ENCODE data around the gene GABPB1. TPM values are rescaled to one million over a fixed set of nuclear protein-coding genes. Genes with fewer than 3 reads are reported as not detected.
A peak's percentile ranks its signal among the peaks of the same experiment; 100 is the strongest.
"Not testable (repeated sequence)": the region's sequence is repeated elsewhere in the genome, so short reads cannot be mapped to it uniquely, and the experiment has no call there.

The GABPB1 gene
- 12.0 TPM for total RNA-seq
- long read RNA-seq, full-length matches to known transcripts, result 17 of 20 reads
- long read RNA-seq, partial matches to known transcripts, result 0 of 20 reads
- long read RNA-seq, other reads (novel, unspliced or antisense), result 3 of 20 reads

DNA sequence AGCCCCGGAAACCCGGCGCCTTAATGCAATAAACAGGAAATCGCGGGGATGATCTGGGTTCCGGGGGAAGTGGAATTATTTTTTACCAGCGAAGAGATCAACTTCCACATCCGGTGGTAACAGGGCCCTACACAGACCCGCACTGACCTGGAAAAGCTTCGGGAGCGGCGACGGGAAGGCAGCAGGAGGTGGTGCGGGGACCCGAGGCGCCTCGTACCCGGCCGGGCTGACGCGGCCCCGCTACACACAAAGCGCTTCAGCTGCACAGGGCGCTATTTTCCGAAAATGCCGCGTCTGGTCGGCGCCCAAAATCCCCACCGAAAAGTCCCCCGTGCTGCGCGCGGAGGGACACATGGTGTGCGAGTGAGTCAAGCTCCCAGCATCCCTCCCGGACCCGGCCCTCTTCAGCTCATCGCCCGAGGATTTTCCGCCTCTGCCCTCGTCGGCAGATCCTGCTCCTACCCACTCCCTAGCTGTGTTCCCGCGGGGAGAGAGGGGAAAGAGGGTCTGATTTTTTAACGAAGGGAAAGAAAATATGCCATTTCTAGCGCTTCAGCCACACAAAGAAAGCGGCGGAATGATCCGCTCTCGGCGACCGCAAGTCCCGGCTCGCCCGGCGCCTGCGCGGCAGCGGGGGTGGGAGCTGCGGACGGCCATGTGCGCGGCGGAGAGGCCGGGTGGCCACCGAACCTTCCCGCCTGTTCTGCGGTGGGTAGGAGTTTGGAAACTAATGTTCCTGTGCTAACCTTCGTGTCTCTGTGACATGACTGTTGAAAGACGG lies at the start of gene GABPB1:
Gene GABPB1, minus strand, starts transcription at position 361 of the 781 bp plus-strand sequence. CDS start 45,400 bp downstream, outside the sequence.
- intact Hi-C loops (cut with DNase I), result loop anchor here (1.0 to 10.0 kb wide), 2 partner anchors 69 to 550 kb away; partner anchors contain the start of genes AP4E1 and USP8
- DNase-seq (ENCODE audit: low spot score), result peak; percentile 94

DNA sequence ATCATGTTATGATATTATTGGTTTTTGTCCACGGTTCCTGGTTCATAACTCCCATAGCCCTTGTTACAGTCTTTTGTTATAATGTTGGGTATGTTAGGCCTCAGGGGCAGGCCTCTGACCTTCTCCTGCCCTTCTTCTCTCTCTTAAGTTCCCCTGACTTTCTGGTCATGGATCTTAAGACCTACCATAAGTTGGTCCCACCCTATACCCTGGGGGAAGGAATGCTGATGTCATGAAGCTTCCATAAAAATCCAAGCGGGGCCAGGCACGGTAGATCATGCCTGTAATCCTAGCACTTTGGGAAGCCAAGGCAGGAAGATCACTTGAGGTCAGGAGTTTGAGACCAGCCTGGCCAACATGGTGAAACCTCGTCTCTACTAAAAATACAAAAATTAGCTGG lies 36.6 kb upstream of the GABPB1 start:
- intact Hi-C loops (cut with DNase I); DNase-seq (ENCODE audit: low spot score): not testable (repeated sequence)

DNA sequence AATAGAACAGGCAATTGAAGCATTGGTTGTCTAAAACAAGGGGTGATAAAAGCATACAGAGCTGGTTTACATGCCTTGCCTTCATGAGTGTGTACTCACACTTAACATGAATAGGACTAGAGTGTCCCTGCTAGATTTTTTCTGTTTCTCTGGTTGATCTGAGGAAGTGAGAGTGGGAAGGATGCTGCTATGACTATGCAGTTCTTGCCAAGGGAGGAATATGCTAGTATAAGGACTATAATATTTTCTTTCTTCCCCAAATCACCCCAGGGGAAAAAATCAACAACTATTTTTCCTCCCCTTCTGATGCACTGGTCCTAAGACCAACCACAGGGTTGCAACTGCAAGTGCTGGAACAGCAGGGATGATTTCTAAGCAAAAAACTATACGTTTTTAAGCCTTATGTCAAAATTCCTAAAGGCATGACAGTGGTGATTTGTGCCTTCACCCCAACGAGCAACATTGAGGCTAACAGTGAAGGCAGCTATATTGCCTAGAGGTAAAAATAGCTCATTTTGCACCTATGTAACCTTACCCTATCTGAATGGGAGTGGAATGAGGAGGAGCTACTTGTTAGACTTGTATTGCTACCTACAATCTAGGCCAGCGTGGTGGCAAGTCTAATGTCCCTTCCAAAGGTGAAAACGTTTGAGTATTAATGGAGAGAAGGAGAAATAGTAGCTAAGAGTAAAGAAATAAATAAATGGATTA lies 35.7 kb upstream of the GABPB1 start:
- no peak for DNase-seq (ENCODE audit: low spot score)
- intact Hi-C loops (cut with DNase I), result no loop called here

DNA sequence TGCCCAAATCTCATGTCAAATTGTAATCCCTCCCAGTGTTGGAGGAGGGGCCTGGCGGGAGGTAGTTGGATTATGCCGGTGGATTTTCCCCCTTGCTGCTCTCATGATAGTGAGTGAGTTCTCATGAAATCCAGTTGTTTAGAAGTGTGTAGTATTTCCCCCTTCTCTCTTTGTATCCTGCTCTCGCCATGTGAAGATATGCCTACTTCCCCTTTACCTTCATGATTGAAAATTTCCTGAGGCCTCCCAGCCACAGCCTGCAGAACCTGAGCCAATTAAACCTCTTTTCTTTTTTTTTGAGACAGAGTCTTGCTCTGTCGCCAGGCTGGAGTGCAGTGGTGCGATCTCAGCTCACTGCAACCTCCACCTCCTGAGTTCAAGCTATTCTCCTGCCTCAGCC lies 27.4 kb upstream of the GABPB1 start:
- DNase-seq (ENCODE audit: low spot score); intact Hi-C loops (cut with DNase I): not testable (repeated sequence)

DNA sequence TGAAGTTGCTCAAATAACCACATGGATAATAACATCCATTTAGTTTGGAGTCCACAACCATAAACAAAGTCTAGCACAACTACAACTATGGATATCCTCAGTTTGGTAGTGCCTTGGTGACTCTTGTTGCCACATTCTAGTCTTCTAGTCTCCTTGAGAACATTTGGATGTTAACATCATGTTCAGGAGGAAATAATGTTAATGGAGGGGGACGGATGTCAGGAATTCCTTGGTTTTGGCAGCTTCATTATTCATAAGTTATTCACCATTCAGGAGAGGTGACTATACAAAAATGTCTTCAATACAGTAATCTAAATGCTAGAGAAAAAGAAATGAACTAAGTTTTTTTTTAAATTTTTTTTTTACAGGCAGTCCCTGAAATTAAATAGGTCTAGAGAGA lies 26.4 kb upstream of the GABPB1 start:
- intact Hi-C loops (cut with DNase I), result no loop called here
- DNase-seq (ENCODE audit: low spot score), result no peak

DNA sequence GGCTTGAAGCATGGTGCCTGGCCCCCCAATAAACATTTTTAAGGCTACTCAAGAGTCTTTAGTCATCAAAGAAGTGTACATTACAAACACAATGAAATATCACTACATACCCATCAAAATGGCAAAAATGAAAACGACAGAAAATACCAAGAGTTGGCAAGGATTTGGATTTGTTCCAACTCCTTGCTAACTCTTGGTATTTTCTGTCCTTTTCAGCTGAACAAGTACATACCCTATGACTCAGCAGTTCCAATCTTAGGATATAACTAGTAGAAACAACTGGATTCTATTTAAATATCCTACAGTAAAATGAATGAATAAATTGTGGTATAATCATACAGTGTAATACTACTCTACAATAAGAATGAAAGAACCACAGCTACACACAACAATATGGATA lies 25.1 kb upstream of the GABPB1 start:
- no peak for DNase-seq (ENCODE audit: low spot score)
- intact Hi-C loops (cut with DNase I), result no loop called here

DNA sequence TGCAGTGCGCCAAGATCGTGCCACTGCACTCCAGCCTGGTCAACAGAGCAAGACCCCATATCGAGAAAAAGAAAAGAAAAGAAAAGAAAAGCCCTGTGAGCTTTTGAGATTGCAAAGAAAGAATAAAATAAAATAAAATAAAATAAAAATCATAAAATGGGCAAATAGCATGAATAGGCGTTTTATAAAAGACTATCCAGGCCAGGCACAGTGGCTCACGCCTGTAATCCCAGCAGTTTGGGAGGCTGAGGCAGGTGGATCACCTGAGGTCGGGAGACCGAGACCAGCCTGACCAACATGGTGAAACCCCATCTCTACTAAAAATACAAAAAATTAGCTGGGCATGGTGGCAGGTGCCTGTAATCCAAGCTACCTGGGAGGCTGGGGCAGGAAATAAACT lies 24.4 kb upstream of the GABPB1 start:
- DNase-seq (ENCODE audit: low spot score); intact Hi-C loops (cut with DNase I): not testable (repeated sequence)

DNA sequence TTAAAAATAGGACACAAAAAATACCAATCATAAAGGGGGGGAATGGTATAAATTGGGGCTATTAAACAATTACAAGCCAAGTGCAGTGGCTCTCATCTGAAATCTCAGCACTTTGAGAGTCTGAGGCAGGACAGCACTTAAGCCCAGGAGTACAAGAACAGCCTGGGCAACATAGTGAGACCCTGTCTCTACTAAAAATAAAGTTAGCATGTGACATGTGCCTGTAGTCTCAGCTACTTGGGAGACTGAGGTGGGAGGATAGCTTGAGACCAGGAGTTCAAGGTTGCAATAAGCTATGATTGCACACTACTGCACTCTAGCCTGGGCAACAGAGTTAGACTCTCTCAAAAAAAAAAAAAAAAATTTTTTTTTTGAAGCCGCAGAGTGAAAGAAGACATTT lies 23.8 kb upstream of the GABPB1 start:
- no peak for DNase-seq (ENCODE audit: low spot score)
- intact Hi-C loops (cut with DNase I), result no loop called here

DNA sequence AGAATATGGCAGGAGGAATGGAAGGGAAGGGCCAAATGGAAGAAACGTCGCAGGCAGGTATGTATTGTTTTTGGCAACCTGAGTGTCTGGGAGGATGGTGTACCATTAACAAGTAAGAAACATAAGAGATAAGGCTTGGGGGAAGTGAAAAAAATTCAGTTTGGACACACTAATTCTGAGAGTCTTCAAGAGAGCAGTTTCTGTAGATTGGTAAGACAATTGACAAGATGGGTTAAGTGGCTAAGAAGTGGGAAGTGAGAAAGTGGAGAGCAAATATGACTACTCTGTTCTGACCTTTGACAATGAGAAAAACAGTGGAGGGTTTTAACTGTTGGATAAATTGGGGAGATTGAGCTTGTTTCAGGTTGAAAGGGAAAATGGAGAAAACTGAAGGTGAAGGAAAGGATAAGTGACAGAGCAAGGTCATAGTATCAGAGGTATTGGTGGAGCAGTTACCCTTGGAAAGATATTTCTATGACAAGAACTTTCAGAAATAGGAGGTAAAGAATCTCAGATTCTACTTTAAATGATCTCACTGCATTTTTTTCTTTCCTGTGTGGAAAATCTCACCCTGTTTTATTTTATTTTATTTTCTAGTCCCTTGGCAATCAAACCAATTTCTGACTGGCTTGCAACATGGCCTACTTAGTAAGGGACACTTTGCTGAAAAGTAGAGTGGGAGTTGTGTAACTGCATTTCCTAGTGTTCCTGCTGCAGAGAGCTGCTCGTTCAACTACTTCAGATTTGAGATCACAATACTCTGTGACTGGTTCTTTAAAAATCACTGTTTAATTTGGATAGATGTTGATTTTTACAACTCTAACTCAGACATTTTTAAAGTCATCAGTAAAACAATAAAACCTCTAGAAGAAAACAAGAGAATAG lies 23.1 kb upstream of the GABPB1 start:
- DNase-seq (ENCODE audit: low spot score), result no peak
- intact Hi-C loops (cut with DNase I), result no loop called here

DNA sequence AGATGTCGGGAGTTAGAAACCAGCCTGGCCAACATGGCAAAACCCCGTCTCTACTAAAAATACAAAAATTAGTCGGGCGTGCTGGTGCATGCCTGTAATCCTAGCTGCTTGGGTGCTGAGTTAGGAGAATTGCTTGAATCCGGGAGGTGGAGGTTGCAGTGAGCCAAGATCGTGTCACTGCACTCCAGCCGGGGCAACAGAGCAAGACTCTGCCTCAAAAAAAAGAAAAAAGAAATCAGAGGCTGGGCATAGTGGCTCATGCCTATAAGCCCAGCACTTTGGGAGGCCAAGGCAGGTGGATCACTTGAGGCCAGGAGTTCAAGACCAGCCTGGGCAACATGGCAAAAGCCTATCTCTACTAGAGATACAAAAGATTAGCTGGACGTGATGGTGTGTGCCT lies 14.6 kb upstream of the GABPB1 start:
- DNase-seq (ENCODE audit: low spot score), result not testable (repeated sequence)

DNA sequence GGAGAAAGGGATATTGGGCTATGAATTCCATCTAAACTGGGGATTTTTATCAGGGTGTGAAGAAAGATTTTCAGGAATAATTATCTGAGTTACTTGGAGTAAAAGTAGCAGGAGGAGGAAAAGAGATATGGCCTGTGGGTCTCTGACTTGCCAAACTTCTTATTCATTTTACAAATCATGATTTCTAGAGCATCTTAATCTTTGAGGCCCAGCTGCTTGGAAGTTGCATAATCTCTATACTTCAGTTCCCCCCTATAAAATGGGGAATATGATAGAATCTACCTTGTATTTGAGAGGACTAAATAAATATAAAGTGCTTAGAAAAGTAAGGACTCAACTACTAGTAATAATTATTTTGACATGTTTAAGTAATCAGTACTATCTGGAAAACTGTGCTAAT lies 11.0 kb upstream of the GABPB1 start:
- no peak for DNase-seq (ENCODE audit: low spot score)
- intact Hi-C loops (cut with DNase I), result no loop called here

More for the DNA sequence above, 14.6 kb upstream of the GABPB1 start:
- intact Hi-C loops (cut with DNase I), result not testable (repeated sequence)

DNA sequence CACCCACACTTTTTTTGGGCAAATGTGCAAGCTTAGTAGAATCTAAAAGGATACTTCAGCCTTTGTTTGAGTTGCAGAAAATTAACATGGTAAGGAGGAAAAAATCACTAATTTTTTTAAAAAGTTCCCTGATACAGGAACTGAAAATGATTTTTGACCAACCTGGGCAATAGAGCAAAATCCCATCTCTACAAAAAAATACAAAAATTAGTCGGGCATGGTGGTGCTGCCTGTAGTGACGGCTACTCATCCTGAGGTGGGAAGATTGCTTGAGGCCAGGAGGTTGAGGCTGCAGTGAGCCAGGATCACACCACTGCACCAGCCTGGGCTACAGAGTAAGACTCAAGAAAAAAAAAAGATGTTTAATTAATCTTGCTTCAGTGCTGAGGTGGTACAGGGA lies 10.6 kb upstream of the GABPB1 start:
- intact Hi-C loops (cut with DNase I), result no loop called here
- no peak for DNase-seq (ENCODE audit: low spot score)

DNA sequence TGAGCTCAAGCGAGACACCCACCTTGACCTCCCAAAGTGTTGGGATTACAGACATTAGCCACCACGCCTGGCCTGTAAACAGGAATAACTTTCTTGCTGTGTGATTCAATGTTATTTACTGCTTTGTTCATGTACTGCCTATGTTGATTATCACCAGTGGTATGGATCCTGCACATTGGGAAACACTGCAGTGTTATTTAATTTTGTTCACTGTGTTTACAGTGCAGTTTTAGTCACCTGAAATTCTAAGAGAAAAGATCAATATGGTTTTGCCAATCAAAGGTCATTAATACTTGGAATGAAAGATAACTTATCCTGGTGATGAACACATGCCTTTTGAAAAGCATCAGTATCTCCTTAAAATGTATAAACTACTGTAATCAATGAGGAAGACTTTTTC lies 8.6 kb upstream of the GABPB1 start:
- DNase-seq (ENCODE audit: low spot score), result no peak
- intact Hi-C loops (cut with DNase I), result no loop called here

DNA sequence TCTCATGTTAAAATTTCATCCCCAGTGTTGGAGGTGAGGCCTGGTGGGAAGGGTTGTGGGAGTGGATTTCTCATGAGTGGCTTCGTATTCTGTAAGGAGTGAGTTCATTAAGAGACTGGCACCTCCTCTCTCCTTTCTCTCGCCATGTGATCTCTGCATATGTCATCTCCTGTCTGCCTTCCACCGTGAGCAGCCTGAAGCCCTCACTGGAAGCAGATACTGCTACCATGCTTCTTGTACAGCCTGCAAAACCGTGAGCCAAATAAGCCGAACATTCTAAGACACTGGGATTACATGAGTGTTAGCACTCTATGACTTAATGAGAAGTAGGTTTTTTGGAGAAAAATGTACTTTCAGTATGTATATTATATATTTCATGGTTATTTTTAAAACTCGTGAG lies 6.8 kb upstream of the GABPB1 start:
- intact Hi-C loops (cut with DNase I), result no loop called here
- DNase-seq (ENCODE audit: low spot score), result no peak

DNA sequence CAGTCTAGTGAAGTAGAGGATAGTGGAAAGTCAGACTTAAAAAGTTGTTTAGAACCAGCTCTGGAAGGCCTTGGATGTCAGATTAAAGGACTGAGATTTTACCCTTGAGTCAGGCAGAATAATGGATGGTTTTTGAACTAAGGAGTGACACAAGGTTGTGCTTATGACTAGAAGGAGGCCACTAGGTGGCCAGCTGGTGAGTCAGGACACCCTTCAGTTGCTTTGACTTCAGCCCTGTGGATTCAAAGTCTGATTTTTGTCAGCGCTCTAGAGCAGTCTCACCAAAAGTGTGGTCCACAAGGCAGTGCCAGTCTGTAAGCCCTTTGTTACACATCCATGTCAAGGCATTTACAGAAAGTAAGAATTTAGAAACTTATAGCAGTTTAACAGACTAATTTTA lies 3.8 kb upstream of the GABPB1 start:
- intact Hi-C loops (cut with DNase I), result loop anchor here (10.0 kb wide), 1 partner anchor 546 kb away; the partner anchor contains the start of gene AP4E1
- DNase-seq (ENCODE audit: low spot score), result no peak

DNA sequence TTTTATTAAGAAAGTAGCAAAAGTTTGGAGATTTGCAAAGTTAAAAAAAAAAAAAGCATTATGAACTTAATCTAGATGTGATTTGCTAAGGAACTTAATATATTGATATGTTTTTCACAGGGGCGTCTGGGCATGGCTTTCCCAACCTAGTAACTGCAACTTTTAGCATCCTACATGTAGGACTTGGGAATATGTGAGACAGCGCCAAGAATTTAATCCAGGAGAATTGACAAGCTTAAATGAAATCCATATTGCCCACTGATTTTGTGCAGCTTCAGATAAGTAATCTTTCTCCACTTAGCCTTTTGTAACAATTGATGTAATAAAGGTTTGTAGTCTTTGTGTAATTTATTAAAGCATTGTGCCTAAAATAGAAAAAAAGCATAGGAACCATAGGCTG lies 982 bp upstream of the GABPB1 start:
- DNase-seq (ENCODE audit: low spot score), result no peak
- intact Hi-C loops (cut with DNase I), result loop anchor here (1.0 to 10.0 kb wide), 2 partner anchors 68 to 549 kb away; partner anchors contain the start of genes AP4E1 and USP8

DNA sequence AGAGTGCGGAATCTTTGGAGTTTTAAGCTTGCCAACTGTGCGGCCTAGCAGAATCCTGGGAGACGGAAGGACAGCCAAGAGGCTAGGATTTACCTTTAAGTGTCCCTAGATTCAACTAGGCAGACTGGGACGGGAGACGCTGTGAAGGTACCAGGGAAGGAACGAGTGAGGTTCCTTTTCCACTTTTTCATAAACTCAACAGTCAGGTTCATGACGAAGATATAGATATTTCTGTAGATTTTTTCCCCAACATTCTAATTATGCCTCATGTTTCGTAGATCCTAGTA lies 564 bp upstream of the GABPB1 start:
- intact Hi-C loops (cut with DNase I), result loop anchor here (1.0 to 10.0 kb wide), 2 partner anchors 69 to 549 kb away; partner anchors contain the start of genes AP4E1 and USP8
- no peak for DNase-seq (ENCODE audit: low spot score)

DNA sequence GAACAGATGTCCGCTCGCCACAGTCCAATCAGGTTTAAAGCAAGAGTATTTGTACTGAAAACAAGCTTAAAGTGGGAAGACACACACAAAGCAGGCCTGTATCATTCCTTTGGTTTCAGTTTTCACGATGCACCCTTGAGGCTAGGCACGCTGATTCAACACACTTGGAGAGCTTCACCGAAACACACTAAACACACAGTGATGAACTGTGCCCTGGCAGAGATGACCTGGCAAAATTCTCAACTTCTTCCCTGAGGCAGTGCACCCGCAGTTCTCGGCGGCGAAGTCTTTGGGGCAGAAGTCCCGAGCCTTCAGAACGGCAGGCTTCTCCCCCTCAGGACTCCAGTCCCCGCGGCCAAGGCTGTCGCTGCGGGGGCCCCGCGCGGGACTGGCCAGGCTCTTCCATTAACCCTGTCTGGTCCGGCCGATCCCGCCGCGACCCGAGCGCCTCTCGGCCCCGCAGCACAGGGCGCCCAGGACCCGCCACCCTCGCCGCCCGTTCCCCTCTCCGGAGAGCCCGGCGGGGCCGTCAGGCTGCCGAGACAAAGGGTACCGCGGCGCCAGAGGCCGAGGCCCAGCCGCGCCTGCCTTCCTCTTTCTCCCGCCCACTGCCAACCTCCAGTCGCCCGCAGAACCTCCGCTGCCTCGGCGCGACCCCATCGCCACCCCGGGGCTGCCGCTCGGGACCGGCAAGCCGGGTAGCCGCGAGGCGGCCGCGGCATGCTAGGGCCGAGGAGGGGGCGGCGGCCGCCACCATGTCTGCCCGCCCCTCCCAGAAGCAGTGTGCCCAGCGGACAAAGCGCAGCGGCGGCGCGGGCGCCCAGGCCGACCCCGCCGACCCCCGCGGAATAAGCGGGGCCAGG lies 792 bp downstream of the GABPB1 start:
- intact Hi-C loops (cut with DNase I), result loop anchor here (10.0 kb wide), 1 partner anchor 551 kb away; the partner anchor contains the start of gene AP4E1
- DNase-seq (ENCODE audit: low spot score), result peak; percentile 83
